B cell (primary cell): ENCODE results near the gene CACNA2D1.

Experiments used
- EZH2 ChIP-seq: IDR thresholded peaks from 2 replicates; pipeline ENCODE4 v1.6.1; 2012; ENCODE audit warnings: borderline replicate concordance, low read depth, mild to moderate bottlenecking, moderate library complexity, low read length; ENCODE audit not compliant: insufficient read depth, poor library complexity, severe bottlenecking
- TF ChIP-seq, protein P1 (sequence below): fragments of 200-600 bp; IDR thresholded peaks from one replicate; pipeline ENCODE4 v1.8.0; 2022; ENCODE audit warnings: antibody characterized with exemption, mild to moderate bottlenecking

DNA sequence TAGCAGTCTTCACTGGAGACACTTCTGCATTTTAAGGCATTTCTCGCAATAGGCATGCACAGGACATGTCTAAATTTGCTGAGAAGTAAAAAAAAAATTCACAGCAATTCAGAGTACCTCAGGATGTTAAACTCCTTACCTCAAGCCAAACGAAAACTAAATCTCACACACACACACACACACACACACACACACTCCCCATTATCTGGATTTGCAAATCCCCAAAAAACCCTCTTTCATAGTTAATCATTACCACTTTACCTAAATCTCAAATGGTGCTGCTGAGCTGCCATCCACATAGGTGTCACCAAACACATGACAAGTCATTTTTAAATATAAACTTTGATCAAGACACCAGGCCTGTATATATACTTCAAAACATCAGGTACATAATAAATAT is 31.8 kb downstream of the CACNA2D1 start:
- TF ChIP-seq, protein P1, sequence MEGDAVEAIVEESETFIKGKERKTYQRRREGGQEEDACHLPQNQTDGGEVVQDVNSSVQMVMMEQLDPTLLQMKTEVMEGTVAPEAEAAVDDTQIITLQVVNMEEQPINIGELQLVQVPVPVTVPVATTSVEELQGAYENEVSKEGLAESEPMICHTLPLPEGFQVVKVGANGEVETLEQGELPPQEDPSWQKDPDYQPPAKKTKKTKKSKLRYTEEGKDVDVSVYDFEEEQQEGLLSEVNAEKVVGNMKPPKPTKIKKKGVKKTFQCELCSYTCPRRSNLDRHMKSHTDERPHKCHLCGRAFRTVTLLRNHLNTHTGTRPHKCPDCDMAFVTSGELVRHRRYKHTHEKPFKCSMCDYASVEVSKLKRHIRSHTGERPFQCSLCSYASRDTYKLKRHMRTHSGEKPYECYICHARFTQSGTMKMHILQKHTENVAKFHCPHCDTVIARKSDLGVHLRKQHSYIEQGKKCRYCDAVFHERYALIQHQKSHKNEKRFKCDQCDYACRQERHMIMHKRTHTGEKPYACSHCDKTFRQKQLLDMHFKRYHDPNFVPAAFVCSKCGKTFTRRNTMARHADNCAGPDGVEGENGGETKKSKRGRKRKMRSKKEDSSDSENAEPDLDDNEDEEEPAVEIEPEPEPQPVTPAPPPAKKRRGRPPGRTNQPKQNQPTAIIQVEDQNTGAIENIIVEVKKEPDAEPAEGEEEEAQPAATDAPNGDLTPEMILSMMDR, result no peak
- TF ChIP-seq EZH2, result no peak
